H1 (cell line): ENCODE data around the gene CIT. TPM values are rescaled to one million over a fixed set of nuclear protein-coding genes. Genes with fewer than 3 reads are reported as not detected.

ENCODE experiments used
- CTCF ChIA-PET: fragments of 300-600 bp; sonication (Branson Sonifier 250); formaldehyde crosslinking; loops from one replicate; lab custom pipeline; 2021; ENCODE audit not compliant: partially characterized antibody; lab: Charles Lee
- POLR2A ChIA-PET: fragments of 300-600 bp; sonication (Branson Sonifier 250); formaldehyde crosslinking; loops from one replicate; lab custom pipeline; 2021; ENCODE audit warnings: inconsistent platforms; ENCODE audit not compliant: partially characterized antibody; lab: Charles Lee
- DNase-seq, 2 experiments: peaks; one replicate each; pipeline versions ENCODE4 v3.0.0 to v3.0.0-alpha.2; 2010 to 2022; ENCODE audit warnings: low spot score in 2 of 2, low read depth in 1 of 2, mixed read lengths in 1 of 2
- FAIRE-seq: peaks from 2 replicates; lab custom pipeline; 2011; peaks lifted over from hg19 to GRCh38; lab: Jason Lieb, UNC
- H2AFZ ChIP-seq: 2 replicates; pipeline ENCODE4 v1.8.1; 2012; ENCODE audit warnings: low read length, inconsistent platforms
- H2AK5ac ChIP-seq: 2 replicates; pipeline ENCODE4 v1.6.1; 2013; ENCODE audit warnings: low read depth, low read length
- H2BK120ac ChIP-seq: replicated peaks from 2 replicates; pipeline ENCODE3; 2013; ENCODE audit warnings: low read depth, low read length, inconsistent platforms
- H2BK12ac ChIP-seq: 2 replicates; pipeline ENCODE4 v1.6.1; 2013; ENCODE audit warnings: low read depth, low read length
- H2BK15ac ChIP-seq: 2 replicates; pipeline ENCODE4 v1.6.1; 2013; ENCODE audit warnings: low read length
- H2BK20ac ChIP-seq: 2 replicates; pipeline ENCODE4 v1.6.1; 2013; ENCODE audit warnings: low read length
- H2BK5ac ChIP-seq: 2 replicates; pipeline ENCODE4 v1.6.1; 2013; ENCODE audit warnings: low read depth, low read length
- H3K14ac ChIP-seq: 2 replicates; pipeline ENCODE4 v1.6.1; 2013; ENCODE audit warnings: inconsistent platforms; ENCODE audit not compliant: insufficient read length
- H3K18ac ChIP-seq: 2 replicates; pipeline ENCODE4 v1.6.1; 2013; ENCODE audit warnings: low read length; ENCODE audit errors: extremely low read depth
- H3K23ac ChIP-seq: 2 replicates; pipeline ENCODE4 v1.6.1; 2013; ENCODE audit warnings: inconsistent platforms; ENCODE audit not compliant: insufficient read length
- H3K23me2 ChIP-seq: 2 replicates; pipeline ENCODE4 v1.6.1; 2013; ENCODE audit warnings: low read depth, low read length
- H3K27ac ChIP-seq: 2 replicates; pipeline ENCODE4 v1.6.1; 2011; ENCODE audit warnings: low read depth, low read length, inconsistent platforms
- H3K27me3 ChIP-seq, 4 experiments: replicated peaks in 1 of 4; 1 replicate in 1 of 4; 2 replicates in 3 of 4; pipeline versions ENCODE4 v1.6.1 to v1.8.1; 2011 to 2013; ENCODE audit warnings: low read length in 3 of 4, mild to moderate bottlenecking in 3 of 4, inconsistent platforms in 2 of 4, mixed read lengths in 2 of 4, moderate library complexity in 1 of 4; ENCODE audit not compliant: control insufficient read depth in 3 of 4, insufficient read depth in 3 of 4; ENCODE audit errors: extremely low read depth in 1 of 4
- H3K36me3 ChIP-seq, 4 experiments: 2 replicates each; pipeline versions ENCODE4 v1.6.1 to v1.8.1; 2011 to 2013; ENCODE audit warnings: mild to moderate bottlenecking in 4 of 4, low read length in 3 of 4, moderate library complexity in 2 of 4, control low read depth in 1 of 4, inconsistent platforms in 1 of 4; ENCODE audit not compliant: insufficient read depth in 4 of 4, control insufficient read depth in 2 of 4
- H3K4ac ChIP-seq: replicated peaks from 2 replicates; pipeline ENCODE3; 2013; ENCODE audit warnings: low read length, low read depth, mixed read lengths, inconsistent platforms; ENCODE audit not compliant: insufficient read length
- H3K4me1 ChIP-seq, 4 experiments: replicated peaks in 1 of 4; 1 replicate in 1 of 4; 2 replicates in 3 of 4; pipeline versions ENCODE4 v1.6.1 to v1.8.1; 2011 to 2013; ENCODE audit warnings: low read length in 3 of 4, inconsistent platforms in 2 of 4, mixed read lengths in 1 of 4; ENCODE audit not compliant: insufficient read depth in 4 of 4, control insufficient read depth in 3 of 4
- H3K4me2 ChIP-seq, 2 experiments: 2 replicates each; pipeline versions ENCODE4 v1.6.1 to v1.8.1; 2011 to 2013; ENCODE audit warnings: low read depth in 2 of 2, low read length in 2 of 2, control low read depth in 1 of 2, inconsistent platforms in 1 of 2, mild to moderate bottlenecking in 1 of 2; ENCODE audit not compliant: insufficient read depth in 1 of 2
- H3K4me3 ChIP-seq, 4 experiments: fragments of 200-600, 300-600 bp in 1 of 4; sonication (generic), shearing (Covaris generic), sonication (Bioruptor Twin) in 1 of 4; 2 replicates each; pipeline versions ENCODE4 v1.5.1 to v1.8.1; 2011 to 2016; ENCODE audit warnings: low read length in 4 of 4, low read depth in 3 of 4, control low read depth in 2 of 4, inconsistent platforms in 2 of 4, mild to moderate bottlenecking in 2 of 4, mixed read lengths in 1 of 4, moderate library complexity in 1 of 4; ENCODE audit not compliant: insufficient read depth in 2 of 4; ENCODE audit errors: extremely low read depth in 1 of 4
- H3K56ac ChIP-seq: replicated peaks from 2 replicates; pipeline ENCODE3; 2013; ENCODE audit warnings: low read depth, mild to moderate bottlenecking, mixed read lengths, low read length, inconsistent platforms; ENCODE audit not compliant: insufficient read length
- H3K79me1 ChIP-seq: 2 replicates; pipeline ENCODE4 v1.6.1; 2013; ENCODE audit warnings: low read depth, low read length, control low read depth
- H3K79me2 ChIP-seq, 2 experiments: 2 replicates each; pipeline versions ENCODE4 v1.6.1 to v1.8.1; 2012 to 2013; ENCODE audit warnings: low read length in 2 of 2, mild to moderate bottlenecking in 2 of 2, inconsistent platforms in 1 of 2; ENCODE audit not compliant: insufficient read depth in 2 of 2, control insufficient read depth in 1 of 2
- H3K9ac ChIP-seq, 4 experiments: replicated peaks in 1 of 4; 1 replicate in 1 of 4; 2 replicates in 3 of 4; pipeline versions ENCODE4 v1.6.1 to v1.8.1; 2011 to 2013; ENCODE audit warnings: low read depth in 3 of 4, low read length in 3 of 4, control low read depth in 2 of 4, mild to moderate bottlenecking in 2 of 4, moderate library complexity in 2 of 4, inconsistent platforms in 1 of 4; ENCODE audit errors: extremely low read depth in 1 of 4
- H3K9me3 ChIP-seq, 2 experiments: 2 replicates each; pipeline versions ENCODE4 v1.6.1 to v1.8.1; 2012 to 2013; ENCODE audit warnings: mild to moderate bottlenecking in 2 of 2, moderate library complexity in 2 of 2, control low read depth in 1 of 2, inconsistent platforms in 1 of 2, low read depth in 1 of 2, low read length in 1 of 2, mixed read lengths in 1 of 2; ENCODE audit not compliant: insufficient read depth in 2 of 2
- H4K20me1 ChIP-seq, 2 experiments: replicated peaks in 1 of 2; 2 replicates each; pipeline versions ENCODE3 to v1.8.1; 2011 to 2013; ENCODE audit warnings: inconsistent platforms in 2 of 2, low read length in 2 of 2, mild to moderate bottlenecking in 1 of 2; ENCODE audit not compliant: insufficient read depth in 2 of 2, control insufficient read depth in 1 of 2
- H4K5ac ChIP-seq: 2 replicates; pipeline ENCODE4 v1.6.1; 2013; ENCODE audit warnings: low read length, low read depth, mixed read lengths, inconsistent platforms; ENCODE audit not compliant: insufficient read length
- H4K8ac ChIP-seq: 2 replicates; pipeline ENCODE4 v1.8.0; 2013; ENCODE audit warnings: mild to moderate bottlenecking, moderate library complexity, low read length, inconsistent platforms; ENCODE audit not compliant: insufficient read depth; ENCODE audit errors: extremely low read depth
- H4K91ac ChIP-seq: replicated peaks from 2 replicates; pipeline ENCODE3; 2013; ENCODE audit warnings: low read length, mixed read lengths, inconsistent platforms; ENCODE audit not compliant: insufficient read length
- CTBP2 ChIP-seq: IDR thresholded peaks from 2 replicates; pipeline ENCODE4 v1.7.0; 2011; ENCODE audit warnings: borderline replicate concordance, mild to moderate bottlenecking, moderate library complexity, mixed read lengths, low read length; ENCODE audit not compliant: insufficient read depth, insufficient read length
- EZH2 ChIP-seq: fragments of 200-600 bp; sonication (generic); IDR thresholded peaks from 2 replicates; pipeline ENCODE4 v1.7.1; 2012; ENCODE audit warnings: low read depth, mild to moderate bottlenecking, moderate library complexity, low read length, inconsistent platforms; ENCODE audit not compliant: severe bottlenecking
- GTF2F1 ChIP-seq: IDR thresholded peaks from 2 replicates; pipeline ENCODE4 v1.6.1; 2012; ENCODE audit warnings: low read depth, low read length, improper control_type of control experiment, borderline replicate concordance
- RFX5 ChIP-seq: IDR thresholded peaks from 2 replicates; pipeline ENCODE4 v1.6.1; 2011; ENCODE audit warnings: low read depth, low read length, improper control_type of control experiment, borderline replicate concordance
- WGBS, 2 experiments: shearing (Covaris generic) in 1 of 2; methylation state at CpG; one replicate each; pipeline versions ENCODE4 v1.1.6 to v1.1.7; 2013 to 2015; ENCODE audit warnings: low lambda C conversion rate in 2 of 2, mixed read lengths in 2 of 2, inconsistent platforms in 1 of 2, low coverage in 1 of 2, missing lambda C conversion rate in 1 of 2; ENCODE audit not compliant: insufficient replicate concordance in 2 of 2, insufficient coverage in 1 of 2, insufficient read length in 1 of 2; ENCODE audit errors: extremely low coverage in 1 of 2, missing lambda C conversion rate in 1 of 2; 5-methylcytosine and 5-hydroxymethylcytosine counted together
- polyA plus RNA-seq, 7 experiments: library from polyadenylated mRNA; depleted of rRNA in 3 of 7; stranded (reverse) in 5 of 7; unstranded in 2 of 7; fragments of >200 nt in 5 of 7; fragments of 200-250 nt in 2 of 7; gene quantifications; 1 replicate in 5 of 7; 2 replicates in 1 of 7; 4 replicates in 1 of 7; pipeline versions ENCODE4 v1.2.1 to v1.2.3, GENCODE V29; 2011 to 2013; ENCODE audit warnings: missing spikeins in 2 of 7, mixed read lengths in 2 of 7
- total RNA-seq: library from RNA; stranded (reverse); fragmentation: NEBNext Ultra II Directional; extraction: Animal tissue kit (Norgen Biotek cat#: 25700); gene quantifications from 2 replicates; pipeline ENCODE4 v1.2.1, GENCODE V29; 2021
- TF ChIP-seq, protein P1 (sequence below): IDR thresholded peaks from 2 replicates; pipeline ENCODE4 v1.6.1; 2012; ENCODE audit warnings: inconsistent platforms
- TF ChIP-seq, protein P2 (sequence below): IDR thresholded peaks from 2 replicates; pipeline ENCODE4 v1.6.1; 2011; ENCODE audit warnings: low read length, improper control_type of control experiment

Gene CIT
- total and polyA plus RNA-seq, 2 of the 8 experiments (the other 6 are each of a cell fraction or from before 2014, with no cell fraction given) = 17.1 to 60.9 TPM

DNA sequence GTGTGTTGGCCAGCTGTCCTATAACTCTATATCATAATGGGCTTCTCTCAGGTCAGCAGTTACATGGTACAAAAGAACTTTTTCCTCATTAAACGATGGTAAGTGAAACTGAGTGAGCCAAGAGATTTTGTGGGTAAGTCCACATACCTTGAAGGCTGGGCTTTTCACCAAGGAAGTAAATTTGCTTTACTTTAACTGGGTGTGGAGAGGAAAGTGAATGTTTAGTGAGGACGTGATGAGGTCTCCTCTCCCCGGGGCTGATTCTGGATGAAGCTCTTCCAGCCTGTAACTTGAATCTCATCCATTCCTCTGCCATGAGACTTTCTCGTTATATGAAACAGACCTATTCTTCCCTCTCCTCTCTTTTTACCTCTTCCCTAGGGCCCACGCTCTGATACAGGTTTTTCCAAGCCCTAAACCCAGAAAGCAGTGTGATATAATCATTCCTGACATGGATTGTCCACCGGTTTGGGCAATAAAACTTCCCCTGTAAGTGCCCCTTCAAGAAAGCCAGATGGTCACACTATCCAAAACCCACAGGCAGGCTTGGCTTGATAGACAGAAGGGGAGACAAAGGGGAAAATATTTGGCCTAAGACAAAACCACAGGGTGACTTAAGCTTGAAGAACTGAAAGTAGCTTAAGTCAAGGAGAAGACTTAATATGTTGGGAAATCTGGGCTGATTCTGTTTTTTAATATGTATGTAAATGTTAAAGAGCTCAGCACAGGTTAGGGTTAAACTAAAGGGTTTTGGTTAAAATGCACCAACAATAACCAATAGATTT lies 50.3 kb downstream of the CIT start:
- Histone ChIP-seq H3K4me1 (no peaks in the 10 kb centered on the region), H2AFZ (no peak overlapping the region), H4K91ac (no peak overlapping the region), H3K14ac (no peak overlapping the region), H4K20me1 (no peaks in the 10 kb centered on the region), H3K9ac (no peak overlapping the region), H2BK15ac (no peak overlapping the region), H2BK20ac (no peak overlapping the region), H3K9me3 (no peaks in the 10 kb centered on the region), H2AK5ac (no peak overlapping the region), H3K4me2 (no peak overlapping the region), H3K4ac (no peak overlapping the region), H2BK5ac (no peak overlapping the region), H3K4me3 (no peak overlapping the region), H3K79me2 (no peaks in the 10 kb centered on the region), H3K56ac (no peak overlapping the region), H3K23me2 (no peaks in the 10 kb centered on the region), H3K36me3 (peaks cover 0 to 18% (median 9%) of the 10 kb centered on the region in 4 experiments; a peak in 5 of 8 replicates), H2BK12ac (no peak overlapping the region), H3K27ac (no peak overlapping the region), H3K79me1 (no peaks in the 10 kb centered on the region), H3K27me3 (no peaks in the 10 kb centered on the region), H4K8ac (no peak overlapping the region), H4K5ac (no peak overlapping the region), H3K23ac (no peak overlapping the region), H2BK120ac (no peak overlapping the region), H3K18ac (no peak overlapping the region)
- no peak for DNase-seq
- CTCF ChIA-PET = interaction anchor here (0.5 to 1.4 kb wide), 6 partner anchors 22 to 1996 kb away, joined by 3 read pairs; no protein-coding TSS in a partner anchor
- POLR2A ChIA-PET = no interaction called here
- FAIRE-seq = no peak
- WGBS, 2 experiments = 87% methylated on average over 6 of the region's 6 CpGs; no CpG with 5 or more reads in 1 of the 2 experiments
- no peak for TF ChIP-seq RFX5
- TF ChIP-seq, protein P1, sequence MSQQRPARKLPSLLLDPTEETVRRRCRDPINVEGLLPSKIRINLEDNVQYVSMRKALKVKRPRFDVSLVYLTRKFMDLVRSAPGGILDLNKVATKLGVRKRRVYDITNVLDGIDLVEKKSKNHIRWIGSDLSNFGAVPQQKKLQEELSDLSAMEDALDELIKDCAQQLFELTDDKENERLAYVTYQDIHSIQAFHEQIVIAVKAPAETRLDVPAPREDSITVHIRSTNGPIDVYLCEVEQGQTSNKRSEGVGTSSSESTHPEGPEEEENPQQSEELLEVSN = no peak
- no peak for TF ChIP-seq EZH2
- TF ChIP-seq, protein P2, sequence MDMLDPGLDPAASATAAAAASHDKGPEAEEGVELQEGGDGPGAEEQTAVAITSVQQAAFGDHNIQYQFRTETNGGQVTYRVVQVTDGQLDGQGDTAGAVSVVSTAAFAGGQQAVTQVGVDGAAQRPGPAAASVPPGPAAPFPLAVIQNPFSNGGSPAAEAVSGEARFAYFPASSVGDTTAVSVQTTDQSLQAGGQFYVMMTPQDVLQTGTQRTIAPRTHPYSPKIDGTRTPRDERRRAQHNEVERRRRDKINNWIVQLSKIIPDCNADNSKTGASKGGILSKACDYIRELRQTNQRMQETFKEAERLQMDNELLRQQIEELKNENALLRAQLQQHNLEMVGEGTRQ = no peak
- no peak for TF ChIP-seq GTF2F1
- TF ChIP-seq CTBP2 = no peak
